Osteoblast (primary cell): ENCODE data around the gene SHROOM1. TPM values are rescaled to one million over a fixed set of nuclear protein-coding genes. Genes with fewer than 3 reads are reported as not detected.

Source experiments
- DNase-seq: peaks from one replicate; pipeline ENCODE4 v3.0.0; 2011; ENCODE audit warnings: low spot score, mixed read lengths; ENCODE audit not compliant: insufficient read length; ENCODE audit errors: missing footprints
- H2AFZ ChIP-seq: 2 replicates; pipeline ENCODE4 v1.6.0; 2011; ENCODE audit warnings: mild to moderate bottlenecking, low read length
- H3K27ac ChIP-seq: 2 replicates; pipeline ENCODE4 v1.5.1; 2011; ENCODE audit warnings: mild to moderate bottlenecking, low read depth, low read length, moderate library complexity
- H3K27me3 ChIP-seq: 2 replicates; pipeline ENCODE4 v1.6.0; 2012; ENCODE audit warnings: mild to moderate bottlenecking, control low read depth, inconsistent platforms, low read length, moderate library complexity; ENCODE audit not compliant: insufficient read depth
- H3K36me3 ChIP-seq: 2 replicates; pipeline ENCODE4 v1.5.1; 2011; ENCODE audit warnings: mild to moderate bottlenecking, low read length, control low read depth, moderate library complexity; ENCODE audit not compliant: insufficient read depth
- H3K4me1 ChIP-seq: 2 replicates; pipeline ENCODE4 v1.5.1; 2011; ENCODE audit warnings: mild to moderate bottlenecking, low read length, control low read depth, moderate library complexity; ENCODE audit not compliant: insufficient read depth
- H3K4me2 ChIP-seq: 2 replicates; pipeline ENCODE4 v1.6.0; 2011; ENCODE audit warnings: mild to moderate bottlenecking, low read length; ENCODE audit not compliant: insufficient read depth
- H3K4me3 ChIP-seq: fragments of 200-600 bp; sonication (generic); 3 replicates; pipeline ENCODE4 v1.5.1; 2012; ENCODE audit warnings: mild to moderate bottlenecking, low read length, inconsistent platforms; ENCODE audit not compliant: insufficient read depth
- H3K79me2 ChIP-seq: 2 replicates; pipeline ENCODE4 v1.6.0; 2012; ENCODE audit warnings: mild to moderate bottlenecking, low read length, control low read depth, inconsistent platforms; ENCODE audit not compliant: insufficient read depth
- H3K9me3 ChIP-seq: 2 replicates; pipeline ENCODE4 v1.5.1; 2011; ENCODE audit warnings: low read depth, low read length, control low read depth
- H4K20me1 ChIP-seq: 2 replicates; pipeline ENCODE4 v1.6.0; 2012; ENCODE audit warnings: mild to moderate bottlenecking, low read length, control low read depth; ENCODE audit not compliant: insufficient read depth
- CTCF ChIP-seq: IDR thresholded peaks from 2 replicates; pipeline ENCODE4 v1.5.1; 2011; ENCODE audit warnings: mild to moderate bottlenecking, low read depth, low read length, moderate library complexity; ENCODE audit errors: extremely low read depth
- total RNA-seq: library from RNA; depleted of rRNA; stranded (reverse); fragments of >200 nt; gene quantifications from 2 replicates; pipeline ENCODE4 v1.2.3, GENCODE V29; 2012

SHROOM1 gene
- total RNA-seq, 1 donor, result 4.7 TPM

GRCh38 chr5:132781029-132781428 is 49.4 kb downstream of the SHROOM1 start:
- Histone ChIP-seq H3K36me3 (no peaks in the 10 kb centered on the region), H3K4me2 (no peak overlapping the region), H3K9me3 (no peaks in the 10 kb centered on the region), H2AFZ (no peak overlapping the region), H3K27ac (no peak overlapping the region), H3K27me3 (no peaks in the 10 kb centered on the region), H3K4me1 (peaks cover 29% of the 10 kb centered on the region), H3K79me2 (peaks cover 3% of the 10 kb centered on the region), H4K20me1 (no peaks in the 10 kb centered on the region), H3K4me3 (no peak overlapping the region)
- TF ChIP-seq CTCF, result no peak
- DNase-seq, result no peak

- H3K79me2 ChIP-seq, result peaks cover 8% of the 10 kb centered on the region
- no peaks in the 10 kb centered on the region for H3K9me3 ChIP-seq
- no peak overlapping the region for H3K27ac ChIP-seq
- DNase-seq, result no peak
- H3K4me3 ChIP-seq, result no peak overlapping the region
- no peaks in the 10 kb centered on the region for H3K36me3 ChIP-seq
- no peak overlapping the region for H3K4me2 ChIP-seq
- peaks cover under 1% of the 10 kb centered on the region for H4K20me1 ChIP-seq
- H3K4me1 ChIP-seq, result peaks cover 28% of the 10 kb centered on the region
- H2AFZ ChIP-seq, result no peak overlapping the region
- TF ChIP-seq CTCF, result no peak
- H3K27me3 ChIP-seq, result no peaks in the 10 kb centered on the region
These were observed 49.9 kb downstream of the SHROOM1 start for GRCh38 chr5:132780577-132780976.

GRCh38 chr5:132779961-132780360 is 50.5 kb downstream of the SHROOM1 start:
- no peak overlapping the region for H3K27ac ChIP-seq

GRCh38 chr5:132778856-132779255 is 51.6 kb downstream of the SHROOM1 start:
- no peak for TF ChIP-seq CTCF
- peaks cover 25% of the 10 kb centered on the region for H3K79me2 ChIP-seq
- no peak overlapping the region for H3K4me3 ChIP-seq
- no peak overlapping the region for H3K4me2 ChIP-seq
- H3K9me3 ChIP-seq, result no peaks in the 10 kb centered on the region
- no peaks in the 10 kb centered on the region for H3K36me3 ChIP-seq
- peaks cover 16% of the 10 kb centered on the region for H4K20me1 ChIP-seq
- no peak overlapping the region for H2AFZ ChIP-seq
- H3K27ac ChIP-seq, result no peak overlapping the region
- H3K4me1 ChIP-seq, result peaks cover 23% of the 10 kb centered on the region
- no peak for DNase-seq
- no peaks in the 10 kb centered on the region for H3K27me3 ChIP-seq

More at GRCh38 chr5:132779961-132780360, 50.5 kb downstream of the SHROOM1 start:
- H3K36me3 ChIP-seq, result no peaks in the 10 kb centered on the region
- H2AFZ ChIP-seq, result no peak overlapping the region
- H3K4me3 ChIP-seq, result no peak overlapping the region
- H3K9me3 ChIP-seq, result no peaks in the 10 kb centered on the region
- no peaks in the 10 kb centered on the region for H3K27me3 ChIP-seq
- H3K4me2 ChIP-seq, result no peak overlapping the region
- DNase-seq, result no peak
- peaks cover 14% of the 10 kb centered on the region for H3K79me2 ChIP-seq
- H4K20me1 ChIP-seq, result peaks cover 6% of the 10 kb centered on the region
- peaks cover 25% of the 10 kb centered on the region for H3K4me1 ChIP-seq
- no peak for TF ChIP-seq CTCF
